Stimulated activated CD8-positive, alpha-beta memory T cell treated with anti-CD3 and anti-CD28 coated beads, Interleukin-15, amount 100 ng/mL, for 24 hours (primary cell): Measurements from ENCODE around the gene EEF2K.
"Not testable (repeated sequence)": the region's sequence is repeated elsewhere in the genome, so short reads cannot be mapped to it uniquely, and the experiment has no call there.

Source experiments
- DNase-seq: peaks from one replicate; pipeline ENCODE4 v3.0.0-alpha.2; 2020; ENCODE audit warnings: low read depth

EEF2K gene

GRCh38 chr16:22190081-22190775, 15.8 kb upstream of the EEF2K start:
- DNase-seq = peak; percentile 98

GRCh38 chr16:22190776-22191531, 15.1 kb upstream of the EEF2K start:
- peak; percentile 92 for DNase-seq

DNA sequence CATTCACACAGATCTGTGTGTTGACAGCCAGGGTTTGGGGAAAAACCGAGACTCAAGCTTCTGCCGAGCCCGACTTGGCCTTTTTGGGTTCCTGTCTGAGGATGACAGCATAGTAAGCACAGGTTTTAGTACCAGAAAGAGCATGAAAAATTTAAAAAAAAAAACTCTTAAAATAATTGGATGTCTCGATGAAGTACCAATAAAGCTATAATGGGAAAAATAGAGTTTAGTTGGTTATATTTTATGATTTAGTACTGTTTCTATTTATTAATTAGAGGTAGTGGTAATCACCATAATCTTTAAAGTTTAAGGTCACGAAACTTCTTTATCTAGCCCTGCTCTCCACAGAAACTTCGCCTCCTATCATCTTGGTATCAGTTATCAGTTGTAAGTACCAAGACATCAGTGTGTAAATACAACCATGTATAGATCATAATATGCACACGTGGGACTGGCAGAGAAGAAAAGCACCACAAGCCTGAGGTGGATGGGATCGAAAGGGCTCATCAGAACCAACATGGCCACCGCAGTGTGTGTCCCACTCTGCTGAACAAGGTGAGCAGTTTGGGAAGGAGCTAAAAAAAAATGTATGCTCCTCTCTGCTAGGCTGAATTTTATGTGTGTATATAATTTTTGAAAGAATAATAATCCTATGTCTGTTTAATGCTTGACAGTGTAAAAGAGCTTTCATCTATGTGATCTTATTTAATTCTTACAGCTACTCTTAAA, 14.4 kb upstream of the EEF2K start:
- no peak for DNase-seq

GRCh38 chr16:22192261-22193062, 13.6 kb upstream of the EEF2K start:
- DNase-seq = peak; percentile 27

GRCh38 chr16:22193063-22193411, 13.0 kb upstream of the EEF2K start:
- no peak for DNase-seq

DNA sequence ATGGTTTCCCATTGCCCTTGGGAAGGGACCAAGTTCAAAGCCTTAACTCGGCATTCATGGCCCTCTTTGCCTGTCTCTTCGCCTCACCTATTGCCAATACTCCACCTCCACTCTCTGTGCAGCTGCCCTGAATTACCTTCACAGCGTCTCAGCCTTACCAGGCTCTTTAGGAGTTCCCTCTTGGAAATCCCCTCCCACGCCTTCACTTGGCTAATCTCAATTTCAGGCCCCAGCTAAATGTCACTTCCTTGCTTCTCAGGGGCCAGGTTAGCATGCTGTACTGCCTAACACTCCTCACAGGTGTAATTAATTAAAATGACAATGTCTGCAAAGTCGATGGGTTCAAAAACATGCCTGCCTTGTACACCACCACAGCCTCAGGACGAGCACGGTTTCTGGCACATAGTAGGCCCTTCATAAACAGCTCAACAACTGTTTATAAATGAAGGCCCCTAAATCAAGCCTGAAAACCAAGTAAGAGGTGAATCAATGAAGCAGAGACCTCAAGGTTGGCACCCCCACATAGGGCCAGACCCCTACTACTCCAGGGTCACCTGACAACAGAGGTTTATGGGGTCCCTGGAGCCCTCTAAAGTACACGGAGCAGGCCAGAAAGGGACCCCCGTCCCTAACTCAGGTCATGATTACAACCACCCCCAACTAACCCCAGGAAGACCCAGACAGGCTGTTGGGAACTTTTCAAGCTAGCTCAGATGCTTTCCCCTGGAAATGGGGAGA, 11.2 kb upstream of the EEF2K start:
- DNase-seq = no peak

DNA sequence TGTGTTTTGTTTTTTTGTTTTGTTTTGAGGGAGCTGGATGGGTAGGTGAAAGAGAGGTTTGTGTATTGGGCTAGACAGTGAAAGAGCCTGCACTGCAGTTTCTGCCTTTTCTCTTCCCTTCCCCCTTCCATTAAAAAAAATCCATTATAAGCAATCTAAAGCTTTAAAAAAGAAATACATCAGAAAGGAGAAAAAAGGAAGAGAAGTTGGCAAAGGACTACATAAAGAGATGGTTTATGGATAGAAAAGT, 10.7 kb upstream of the EEF2K start:
- DNase-seq = no peak

DNA sequence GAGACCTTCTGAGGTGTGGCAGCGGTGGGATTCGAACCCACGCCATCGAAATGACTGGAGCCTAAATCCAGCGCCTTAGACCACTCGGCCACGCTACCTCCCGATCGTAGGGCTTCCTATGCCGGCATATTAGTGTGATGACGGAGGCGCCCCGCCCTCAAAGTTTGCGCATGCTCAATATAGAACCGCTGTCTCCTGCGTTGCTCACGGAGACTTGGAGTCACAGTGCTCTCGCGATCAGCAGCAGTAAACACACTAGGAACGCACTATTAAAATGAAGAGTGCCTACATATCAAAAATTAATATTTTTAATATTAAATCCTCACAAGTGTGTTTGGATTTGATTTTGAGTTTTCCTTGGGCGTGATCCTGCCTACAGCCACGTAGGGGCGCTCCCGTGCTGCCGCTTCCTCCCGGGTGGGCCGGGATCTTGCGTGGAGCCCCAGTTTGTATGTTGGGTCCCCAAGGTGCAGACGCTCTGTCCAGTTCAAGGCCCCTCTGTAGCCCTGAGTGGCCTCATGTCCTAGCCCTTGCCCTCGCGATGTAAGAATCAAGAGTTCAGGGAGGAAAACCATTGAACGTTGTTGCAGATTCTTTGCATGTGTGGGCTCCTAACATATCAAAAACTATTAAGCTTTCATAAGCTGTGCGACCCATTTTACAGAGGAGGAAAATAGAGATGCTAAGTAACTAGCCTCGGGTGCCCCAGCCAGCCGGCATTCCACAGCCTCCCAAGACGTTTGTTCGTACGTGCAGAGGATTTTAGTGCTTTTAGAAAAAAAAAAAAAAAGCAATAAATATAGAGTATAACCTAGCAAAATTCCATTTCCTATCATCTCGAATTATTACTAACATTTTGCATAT, 10.2 kb upstream of the EEF2K start:
- peak; percentile 96 for DNase-seq

DNA sequence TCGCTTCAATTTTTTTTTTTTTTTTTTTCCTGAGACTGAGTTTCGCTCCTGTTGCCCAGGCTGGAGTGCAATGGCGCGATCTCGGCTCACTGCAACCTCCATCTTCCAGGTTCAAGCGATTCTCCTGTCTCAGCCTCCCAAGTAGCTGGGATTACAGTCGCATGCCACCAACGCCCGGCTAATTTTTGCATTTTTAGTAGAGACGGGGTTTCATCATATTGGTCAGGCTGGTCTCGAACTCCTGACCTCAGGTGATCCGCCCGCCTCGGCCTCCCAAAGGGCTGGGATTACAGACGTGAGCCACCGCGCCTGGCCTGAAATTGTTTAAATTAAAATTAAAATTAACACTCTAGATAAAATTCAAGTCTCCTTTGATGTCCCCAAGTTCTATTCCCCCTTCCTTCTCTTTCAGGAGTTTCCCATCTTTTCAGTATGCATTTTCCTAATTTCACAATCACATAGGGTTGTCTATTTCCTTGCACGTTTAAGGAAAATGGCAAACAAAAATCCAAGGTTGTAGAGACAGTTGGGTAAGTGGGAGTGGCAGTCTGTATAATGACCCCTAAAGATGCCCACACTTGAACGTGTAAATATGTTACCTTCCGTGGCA, 9.4 kb upstream of the EEF2K start:
- not testable (repeated sequence) for DNase-seq

DNA sequence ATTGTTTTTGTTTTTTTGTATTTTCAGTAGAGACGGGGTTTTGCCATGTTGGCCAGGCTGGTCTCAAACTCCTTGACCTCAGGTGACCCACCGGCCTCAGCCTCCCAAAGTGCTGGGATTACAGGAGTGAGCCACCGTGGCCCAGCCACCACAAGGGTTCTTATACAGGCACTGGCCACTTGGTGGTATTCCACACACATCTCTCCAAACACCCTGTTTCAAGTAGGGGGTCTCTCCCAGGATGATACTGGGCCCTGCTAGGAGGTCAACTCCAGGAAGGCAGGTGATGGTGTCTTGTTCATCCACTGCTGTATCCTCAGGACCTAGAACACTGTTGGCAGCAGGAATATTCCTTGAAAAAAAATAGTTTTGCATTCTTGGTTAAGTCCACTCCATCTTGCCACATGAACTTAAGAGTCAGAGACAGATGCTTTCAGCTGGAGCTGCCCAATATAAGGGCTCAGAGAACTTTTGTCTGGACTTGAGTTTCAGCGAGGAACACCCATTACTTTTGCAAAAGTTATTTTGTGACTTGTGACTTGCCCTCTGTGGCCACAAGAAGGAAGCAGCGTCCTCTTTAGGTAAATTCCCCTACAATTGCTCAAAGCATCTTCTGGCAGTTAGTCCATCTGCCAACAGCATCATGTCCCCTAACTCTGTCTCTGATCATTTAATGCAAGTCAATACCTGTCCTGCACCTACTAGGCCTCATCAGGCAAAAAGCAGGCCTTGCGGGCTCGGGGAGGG, 7.4 kb upstream of the EEF2K start:
- no peak for DNase-seq

DNA sequence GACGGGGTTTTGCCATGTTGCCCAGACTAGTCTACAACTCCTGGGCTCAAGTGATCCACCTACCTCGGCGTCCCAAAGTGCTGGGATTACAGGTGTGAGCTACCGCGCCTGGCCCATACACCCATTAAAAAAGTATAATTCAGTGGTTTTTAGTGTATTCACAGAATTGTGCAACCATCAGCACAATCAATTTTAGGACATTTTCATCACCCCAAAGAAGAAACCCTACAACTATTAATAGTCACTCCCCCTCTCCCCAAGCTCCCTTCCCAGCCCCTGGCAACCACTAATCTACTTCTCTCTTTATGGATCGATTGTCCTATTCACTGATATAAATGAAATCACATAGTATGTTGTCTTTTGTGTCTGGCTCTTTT, 3.8 kb upstream of the EEF2K start:
- no peak for DNase-seq

DNA sequence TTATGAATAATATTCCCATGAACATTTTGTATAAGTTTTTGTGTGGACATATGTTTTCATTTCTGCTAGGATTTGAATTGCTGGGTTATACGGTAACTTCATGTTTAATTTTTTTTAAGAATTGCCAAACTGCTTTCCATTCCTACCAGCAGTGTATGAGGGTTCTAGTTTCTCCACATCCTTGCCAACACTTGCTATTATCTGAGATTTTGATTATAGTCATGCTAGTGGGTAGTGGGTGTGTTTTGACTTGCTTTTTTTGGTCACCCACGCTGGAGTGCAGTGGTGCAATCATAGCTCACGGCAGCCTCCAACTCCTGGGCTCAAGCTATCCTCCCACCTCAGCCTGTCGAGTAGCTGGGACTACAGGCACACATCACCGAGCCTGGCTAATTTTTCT, 3.0 kb upstream of the EEF2K start:
- no peak for DNase-seq

GRCh38 chr16:22204091-22204655, 1.9 kb upstream of the EEF2K start:
- DNase-seq = no peak

GRCh38 chr16:22205577-22206012, 483 bp upstream of the EEF2K start:
- DNase-seq = no peak

- DNase-seq = peak; percentile 49
Measured at GRCh38 chr16:22206842-22207714, 1.0 kb downstream of the EEF2K start.

GRCh38 chr16:22207715-22208360, 1.8 kb downstream of the EEF2K start:
- DNase-seq = no peak

GRCh38 chr16:22210285-22210684, 4.2 kb downstream of the EEF2K start:
- DNase-seq = no peak

GRCh38 chr16:22210854-22211253, 4.8 kb downstream of the EEF2K start:
- DNase-seq = no peak
